Suprapubic skin (tissue), 4 donors: ENCODE results near the gene BLCAP. TPM values are rescaled to one million over a fixed set of nuclear protein-coding genes. Genes with fewer than 3 reads are reported as not detected.
A peak's percentile ranks its signal among the peaks of the same experiment; 100 is the strongest.

Experiments used
- DNase-seq, 2 donors: peaks; one replicate each; pipeline ENCODE4 v3.0.0-alpha.2; 2019; ENCODE audit warnings: low spot score in 2 of 2
- H3K27ac ChIP-seq: fragments of 200-600 bp; sonication (generic); one replicate; pipeline ENCODE4 v1.5.1; 2019
- H3K27me3 ChIP-seq: fragments of 200-600 bp; sonication (generic); one replicate; pipeline ENCODE4 v1.5.1; 2019
- H3K36me3 ChIP-seq: fragments of 200-600 bp; sonication (generic); one replicate; pipeline ENCODE4 v1.5.1; 2019
- H3K4me1 ChIP-seq: fragments of 200-600 bp; sonication (generic); one replicate; pipeline ENCODE4 v1.5.1; 2019
- H3K4me3 ChIP-seq: fragments of 200-600 bp; sonication (generic); one replicate; pipeline ENCODE4 v1.5.1; 2019; ENCODE audit warnings: mild to moderate bottlenecking
- H3K9me3 ChIP-seq: fragments of 200-600 bp; sonication (generic); one replicate; pipeline ENCODE4 v1.5.1; 2019
- CTCF ChIP-seq, 2 donors: fragments of 200-600 bp in 1 of 2; fragments of 450-650 bp in 1 of 2; sonication (generic) in 1 of 2; IDR thresholded peaks; one replicate each; pipeline ENCODE4 v1.5.1; 2016 to 2019; ENCODE audit warnings: antibody characterized with exemption in 2 of 2, mild to moderate bottlenecking in 1 of 2, moderate library complexity in 1 of 2
- EP300 ChIP-seq: sonication (generic); formaldehyde crosslinking; IDR thresholded peaks from one replicate; pipeline ENCODE4 v1.6.1; 2017; ENCODE audit warnings: antibody characterized with exemption
- POLR2A ChIP-seq, 2 donors: fragments of 450-650 bp; IDR thresholded peaks; one replicate each; pipeline ENCODE4 v1.6.1; 2017; ENCODE audit warnings: antibody characterized with exemption in 2 of 2, mild to moderate bottlenecking in 2 of 2, moderate library complexity in 2 of 2
- POLR2AphosphoS5 ChIP-seq, 3 donors: sonication (generic); formaldehyde crosslinking; IDR thresholded peaks; one replicate each; pipeline ENCODE4 v1.6.1; 2017; ENCODE audit warnings: antibody characterized with exemption in 3 of 3
- WGBS: methylation state at CpG from one replicate; pipeline ENCODE4 v1.1.5; 2018; 5-methylcytosine and 5-hydroxymethylcytosine counted together
- total RNA-seq, 4 donors: library from RNA; depleted of rRNA; stranded (reverse); fragments of >200 nt; gene quantifications; one replicate each; pipeline ENCODE4 v1.1.0, GENCODE V29; 2016

The BLCAP gene
- total RNA-seq, 4 donors from 2014 or later = 126 to 198 (median 136) TPM

DNA sequence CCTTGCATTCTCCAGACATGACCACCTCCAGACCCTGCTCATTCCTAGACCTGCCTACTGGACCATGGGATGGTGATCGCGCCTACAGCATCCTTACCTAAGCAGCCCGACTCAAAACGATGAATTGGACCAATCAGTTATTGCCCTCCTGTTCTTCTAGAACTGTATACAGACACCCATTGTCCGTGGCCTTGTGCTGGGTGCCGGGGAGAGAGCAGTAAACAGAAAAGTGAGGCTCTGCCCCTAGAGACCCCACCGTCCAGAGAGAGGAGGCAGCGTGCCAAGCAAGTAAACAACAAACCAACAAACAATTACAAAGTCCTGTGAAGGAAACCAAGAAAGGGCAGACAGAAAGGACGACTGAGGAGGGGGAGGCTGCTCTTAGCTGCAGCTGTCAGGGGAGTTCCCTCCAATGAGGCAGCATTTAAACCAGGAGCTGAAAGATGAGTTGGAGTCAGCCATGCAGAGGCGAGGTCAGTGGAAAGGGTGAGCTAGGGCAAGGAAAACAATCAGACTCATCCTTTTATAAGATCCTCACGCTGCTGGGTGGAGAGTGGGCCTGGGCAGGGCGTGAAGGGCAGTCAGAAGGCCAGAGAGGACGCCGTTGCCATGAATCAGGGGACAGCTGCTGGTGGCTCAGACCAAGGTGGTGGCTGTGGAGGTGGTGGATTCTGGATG is 37.6 kb upstream of the BLCAP start:
- TF ChIP-seq EP300 (no peak), POLR2A (IDR thresholded peaks at IDR 0.05) (no peak), CTCF (IDR thresholded peaks at IDR 0.05) (no peak), POLR2AphosphoS5 (IDR thresholded peaks at IDR 0.05) (no peak)
- H3K27me3 ChIP-seq = peaks cover 68% of the 10 kb centered on the region
- no peak overlapping the region for H3K4me3 ChIP-seq
- DNase-seq = peak in 1 of 2 donors; percentile 40
- no peak overlapping the region for H3K27ac ChIP-seq
- no peaks in the 10 kb centered on the region for H3K36me3 ChIP-seq
- 80% methylated on average over 14 of the region's 14 CpGs for WGBS
- H3K4me1 ChIP-seq = peaks cover 3% of the 10 kb centered on the region
- H3K9me3 ChIP-seq = no peaks in the 10 kb centered on the region

DNA sequence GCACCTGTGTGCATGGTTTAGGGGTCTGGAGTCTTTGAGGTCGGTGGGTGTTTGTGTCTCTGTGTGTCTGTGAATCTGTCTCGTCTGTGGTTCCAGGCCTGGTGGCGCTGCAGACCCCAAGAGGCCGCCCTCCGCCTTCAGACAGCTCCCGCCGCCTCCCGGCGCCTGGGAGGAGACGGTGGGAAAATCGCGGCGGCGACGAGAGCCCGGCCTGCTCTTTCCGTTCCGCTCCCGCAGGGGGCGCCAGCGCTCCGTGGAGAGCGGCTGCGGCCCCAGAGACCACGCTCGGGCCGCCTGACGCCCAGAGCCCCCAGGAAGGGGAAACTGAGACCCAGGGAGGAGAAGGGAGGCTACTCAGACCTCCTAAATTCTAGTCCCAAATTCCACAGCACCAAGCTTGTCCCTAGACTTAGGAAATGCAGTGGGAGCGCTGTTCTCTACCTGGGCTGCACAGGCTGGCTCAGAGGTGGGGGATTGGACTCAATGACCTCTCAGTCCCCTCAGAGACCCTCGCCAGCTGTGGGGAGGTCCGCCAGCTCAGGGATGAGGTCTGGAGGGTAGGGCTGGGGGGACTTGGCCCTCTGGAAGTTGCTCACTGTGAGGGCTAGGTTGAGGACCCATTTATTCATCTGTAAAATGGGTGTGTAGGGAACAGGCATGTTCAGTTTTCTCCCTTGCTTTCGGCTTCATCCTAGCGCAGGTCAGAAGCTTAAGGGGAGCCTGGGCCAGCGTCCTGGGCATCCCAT is 36.9 kb upstream of the BLCAP start:
- peak in 1 of 2 donors; percentile 72 for DNase-seq
- no peak overlapping the region for H3K27ac ChIP-seq
- TF ChIP-seq EP300 (no peak), POLR2A (IDR thresholded peaks at IDR 0.05) (no peak), CTCF (IDR thresholded peaks at IDR 0.05) (peak; percentile 42 to 94)
- no peaks in the 10 kb centered on the region for H3K9me3 ChIP-seq
- 73% methylated on average over 2 of the region's 34 CpGs for WGBS
- H3K27me3 ChIP-seq = peaks cover 60% of the 10 kb centered on the region
- no peak overlapping the region for H3K4me3 ChIP-seq
- H3K36me3 ChIP-seq = no peaks in the 10 kb centered on the region
- H3K4me1 ChIP-seq = peaks cover 3% of the 10 kb centered on the region

DNA sequence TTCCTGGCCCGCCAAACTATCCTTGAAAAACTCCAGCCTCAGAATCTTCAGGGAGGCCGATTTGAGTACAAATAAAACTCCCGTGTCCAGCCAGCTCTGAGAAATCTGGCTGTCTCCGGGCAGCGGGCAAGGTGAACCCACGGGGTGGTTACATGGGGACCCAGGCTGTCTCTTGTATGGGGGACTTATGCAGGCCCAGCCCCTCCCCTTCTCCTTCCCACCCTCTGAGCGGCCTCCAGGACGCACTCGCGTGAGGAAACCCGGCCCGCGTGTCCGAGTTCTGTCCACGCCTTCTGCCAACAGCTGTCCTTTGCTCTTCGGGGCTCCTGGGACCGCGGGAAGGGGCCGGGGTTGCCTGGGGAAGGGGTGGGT is 36.3 kb upstream of the BLCAP start:
- H3K27ac ChIP-seq = no peak overlapping the region
- peak in 1 of 2 donors; percentile 69 for DNase-seq
- 69% methylated on average over 6 of the region's 19 CpGs for WGBS
- TF ChIP-seq POLR2A (IDR thresholded peaks at IDR 0.05) (no peak), EP300 (no peak), POLR2AphosphoS5 (IDR thresholded peaks at IDR 0.05) (no peak), CTCF (IDR thresholded peaks at IDR 0.05) (no peak)
- peaks cover 55% of the 10 kb centered on the region for H3K27me3 ChIP-seq
- H3K4me1 ChIP-seq = peaks cover 3% of the 10 kb centered on the region
- H3K36me3 ChIP-seq = no peaks in the 10 kb centered on the region
- no peak overlapping the region for H3K4me3 ChIP-seq
- H3K9me3 ChIP-seq = no peaks in the 10 kb centered on the region

GRCh38 chr20:37562695-37563480 is 35.2 kb upstream of the BLCAP start:
- H3K4me3 ChIP-seq = no peak overlapping the region
- H3K27ac ChIP-seq = no peak overlapping the region
- peak in 1 of 2 donors; percentile 20 for DNase-seq
- 80% methylated on average over 3 of the region's 3 CpGs for WGBS
- H3K36me3 ChIP-seq = no peaks in the 10 kb centered on the region
- H3K9me3 ChIP-seq = no peaks in the 10 kb centered on the region
- peaks cover 49% of the 10 kb centered on the region for H3K27me3 ChIP-seq
- no peak for TF ChIP-seq POLR2A (IDR thresholded peaks at IDR 0.05)
- TF ChIP-seq EP300 = no peak
- no peak for TF ChIP-seq CTCF (IDR thresholded peaks at IDR 0.05)
- no peak for TF ChIP-seq POLR2AphosphoS5 (IDR thresholded peaks at IDR 0.05)
- peaks cover 3% of the 10 kb centered on the region for H3K4me1 ChIP-seq

GRCh38 chr20:37560629-37561028 is 33.0 kb upstream of the BLCAP start:
- no peak for TF ChIP-seq POLR2A (IDR thresholded peaks at IDR 0.05)
- TF ChIP-seq EP300 = no peak
- no peak for TF ChIP-seq CTCF (IDR thresholded peaks at IDR 0.05)
- TF ChIP-seq POLR2AphosphoS5 (IDR thresholded peaks at IDR 0.05) = no peak
- H3K27ac ChIP-seq = no peak overlapping the region
- 45% methylated on average over 4 of the region's 4 CpGs for WGBS
- no peaks in the 10 kb centered on the region for H3K9me3 ChIP-seq
- H3K4me1 ChIP-seq = peaks cover 3% of the 10 kb centered on the region
- H3K4me3 ChIP-seq = no peak overlapping the region
- DNase-seq = no peak
- no peaks in the 10 kb centered on the region for H3K36me3 ChIP-seq
- H3K27me3 ChIP-seq = peaks cover 35% of the 10 kb centered on the region
